NCI-H82 treated with DMSO at 0.1 percent for 48 hours (cell line): Measurements from ENCODE around the gene MAMDC2.
A peak's percentile ranks its signal among the peaks of the same experiment; 100 is the strongest.
"Not testable (repeated sequence)": the region's sequence is repeated elsewhere in the genome, so short reads cannot be mapped to it uniquely, and the experiment has no call there.

Experiments
- DNase-seq: peaks from one replicate; lab custom pipeline; 2025; ENCODE audit not compliant: unreplicated experiment; lab: John Stamatoyannopoulos, UW

Gene MAMDC2

GRCh38 chr9:70172532-70172931 lies 128.9 kb downstream of the MAMDC2 start:
- no peak for DNase-seq

GRCh38 chr9:70177121-70177520 lies 133.5 kb downstream of the MAMDC2 start:
- no peak for DNase-seq

GRCh38 chr9:70192707-70193106 lies 149.1 kb downstream of the MAMDC2 start:
- DNase-seq: no peak

- no peak for DNase-seq
Measured at GRCh38 chr9:70195456-70195855, 151.8 kb downstream of the MAMDC2 start.

- DNase-seq: no peak
Measured at GRCh38 chr9:70197216-70198044, 153.8 kb downstream of the MAMDC2 start.

- not testable (repeated sequence) for DNase-seq
Measured at GRCh38 chr9:70204743-70205142, 161.1 kb downstream of the MAMDC2 start.

- DNase-seq: no peak
Measured at GRCh38 chr9:70205366-70206020, 161.8 kb downstream of the MAMDC2 start.

GRCh38 chr9:70217029-70217428 lies 173.4 kb downstream of the MAMDC2 start:
- DNase-seq: no peak

- DNase-seq: no peak
Measured at GRCh38 chr9:70218767-70219166, 175.1 kb downstream of the MAMDC2 start.

GRCh38 chr9:70220216-70220615 lies 176.6 kb downstream of the MAMDC2 start:
- DNase-seq: no peak

GRCh38 chr9:70222354-70222753 lies 178.7 kb downstream of the MAMDC2 start:
- DNase-seq: no peak

GRCh38 chr9:70228118-70228517 lies 184.5 kb downstream of the MAMDC2 start:
- DNase-seq: no peak

GRCh38 chr9:70228611-70229010 lies 185.0 kb downstream of the MAMDC2 start:
- DNase-seq: no peak

GRCh38 chr9:70229026-70229425 lies 185.4 kb downstream of the MAMDC2 start:
- no peak for DNase-seq

- peak; percentile 30 for DNase-seq
Measured at GRCh38 chr9:70229579-70229978, 185.9 kb downstream of the MAMDC2 start.

- no peak for DNase-seq
Measured at GRCh38 chr9:70232476-70232875, 188.8 kb downstream of the MAMDC2 start.

GRCh38 chr9:70234208-70234607 lies 190.6 kb downstream of the MAMDC2 start:
- not testable (repeated sequence) for DNase-seq

GRCh38 chr9:70245952-70246351 lies 202.3 kb downstream of the MAMDC2 start:
- DNase-seq: not testable (repeated sequence)

GRCh38 chr9:70250221-70250620 lies 206.6 kb downstream of the MAMDC2 start:
- no peak for DNase-seq

GRCh38 chr9:70255486-70255885 lies 211.8 kb downstream of the MAMDC2 start:
- no peak for DNase-seq

- no peak for DNase-seq
Measured at GRCh38 chr9:70256123-70256551, 212.5 kb downstream of the MAMDC2 start.

GRCh38 chr9:70257502-70257901 lies 213.9 kb downstream of the MAMDC2 start:
- DNase-seq: no peak
